Measurements from ENCODE around the gene PUS10.
A peak's percentile ranks its signal among the peaks of the same experiment; 100 is the strongest.
"Not testable (repeated sequence)": the region's sequence is repeated elsewhere in the genome, so short reads cannot be mapped to it uniquely, and the experiment has no call there.

The PUS10 gene

DNA sequence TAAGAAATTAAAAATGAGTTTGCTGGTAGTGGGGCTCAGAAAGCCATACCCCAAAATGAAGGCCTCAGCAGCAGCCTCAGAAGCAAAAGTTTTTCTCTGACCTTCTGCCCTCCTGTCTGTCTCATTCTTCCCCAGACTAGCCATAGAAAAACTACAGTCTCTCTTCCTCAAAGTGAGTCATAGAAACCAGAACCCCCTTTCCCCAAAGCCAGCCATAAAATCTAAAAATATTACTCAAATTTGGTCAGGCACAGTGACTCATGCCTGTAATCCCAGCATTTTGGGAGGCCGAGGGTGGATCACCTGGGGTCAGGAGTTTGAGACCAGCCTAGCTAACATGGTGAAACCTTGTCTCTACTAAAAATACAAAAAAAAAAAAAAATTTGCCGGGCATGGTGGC is 5.8 kb downstream of the PUS10 start:
- peak; percentile 3 for DNase-seq (ENCODE audit: low spot score)

GRCh38 chr2:61011678-61012077 is 6.4 kb downstream of the PUS10 start:
- DNase-seq (ENCODE audit: low spot score), result no peak

DNA sequence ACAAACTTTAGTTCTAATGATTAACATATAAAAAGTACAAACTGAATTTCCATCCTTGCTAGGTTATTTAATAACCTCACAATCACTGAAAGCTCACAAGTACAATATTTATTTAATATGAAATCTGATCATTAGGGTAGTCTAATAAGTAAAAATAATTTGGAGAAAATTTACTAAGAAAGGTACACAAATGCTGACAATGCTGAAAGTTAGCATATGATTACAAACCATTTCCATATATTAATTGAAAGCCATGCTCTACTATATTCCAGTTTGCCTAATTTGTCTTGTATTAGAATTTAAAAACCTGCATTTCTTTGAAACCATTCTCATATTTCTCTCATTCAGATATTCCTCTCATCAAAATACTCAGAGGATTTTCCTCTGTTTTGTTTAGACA is 8.7 kb downstream of the PUS10 start:
- no peak for DNase-seq (ENCODE audit: low spot score)

GRCh38 chr2:61006486-61007105 is 11.5 kb downstream of the PUS10 start:
- no peak for DNase-seq (ENCODE audit: low spot score)

DNA sequence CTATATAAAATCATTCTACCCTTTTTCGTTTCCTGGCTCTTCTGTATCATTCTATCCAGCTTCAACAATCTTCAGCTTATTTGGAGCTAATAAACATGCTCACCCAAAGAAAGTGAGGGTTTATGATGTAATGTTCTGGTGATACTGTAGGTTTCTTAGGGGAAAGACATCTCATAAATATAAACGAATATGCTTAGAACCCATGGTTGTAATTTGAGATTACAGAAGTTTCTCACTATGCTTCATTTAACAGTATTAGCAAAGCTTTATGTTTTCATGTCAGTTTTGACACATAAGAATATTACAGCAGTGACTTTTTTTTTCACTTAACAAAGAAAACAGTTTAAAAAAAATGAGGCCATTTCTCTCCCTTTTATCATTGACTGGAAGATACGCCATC is 12.3 kb downstream of the PUS10 start:
- no peak for DNase-seq (ENCODE audit: low spot score)

DNA sequence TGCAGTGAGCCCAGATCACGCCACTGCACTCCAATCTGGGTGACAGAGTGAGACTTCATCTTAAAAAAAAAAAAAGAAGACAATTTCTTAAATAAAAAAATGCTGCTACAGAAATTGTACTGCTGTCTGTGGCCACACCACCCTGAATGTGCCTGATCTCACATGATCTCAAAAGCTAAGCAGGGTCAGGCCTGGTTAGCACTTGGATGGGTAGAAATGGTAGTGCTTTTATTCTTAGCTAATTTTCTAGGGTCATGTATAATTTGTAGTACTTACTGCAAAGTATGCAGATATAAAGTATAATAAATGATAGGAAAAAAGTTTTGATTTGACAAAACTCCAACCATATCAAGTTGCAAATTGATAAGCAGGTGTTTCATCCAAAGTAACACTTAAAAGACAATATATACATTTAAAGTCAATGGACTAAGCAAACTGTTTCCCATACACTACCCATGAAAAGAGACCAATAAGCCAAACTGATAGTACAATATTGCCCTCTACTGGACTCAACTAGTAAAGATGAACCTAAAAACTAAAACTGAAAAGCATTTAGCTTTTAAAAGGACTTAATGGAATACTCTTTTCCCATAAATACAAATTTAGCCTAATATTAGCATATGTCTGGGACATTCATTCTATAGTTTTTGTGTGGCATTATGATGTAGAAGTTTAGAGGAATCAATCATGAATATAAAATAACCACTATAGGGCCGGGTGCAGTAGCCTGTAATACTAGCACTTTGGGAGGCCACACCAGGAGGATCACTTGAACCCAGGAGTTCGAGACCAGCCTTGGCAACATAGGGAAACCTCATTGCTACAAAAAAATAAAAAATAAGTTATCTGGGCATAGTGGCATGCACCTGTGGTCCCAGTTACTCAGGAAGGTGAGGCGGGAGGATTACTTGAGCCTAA is 19.2 kb downstream of the PUS10 start:
- peak; percentile 67 for DNase-seq (ENCODE audit: low spot score)

DNA sequence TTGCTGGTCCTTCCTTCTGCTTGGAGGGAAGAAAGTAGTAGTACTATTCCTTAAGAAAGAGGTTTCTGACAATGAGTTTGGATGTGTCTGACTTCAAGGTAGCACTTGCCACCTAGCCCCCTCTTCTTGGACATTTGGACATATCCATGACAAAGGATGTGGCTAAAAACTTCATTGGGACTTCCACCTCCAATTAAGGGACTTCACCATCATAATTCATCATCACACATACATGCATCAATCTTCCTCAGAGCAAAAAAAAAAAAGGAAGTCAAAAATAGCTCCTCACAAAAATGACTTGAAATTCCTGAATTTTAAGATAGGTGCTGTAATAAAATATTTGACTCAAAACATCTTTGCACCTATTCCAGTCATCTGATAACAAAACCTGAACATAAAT is 23.9 kb downstream of the PUS10 start:
- no peak for DNase-seq (ENCODE audit: low spot score)

GRCh38 chr2:60992985-60993392 is 25.1 kb downstream of the PUS10 start:
- DNase-seq (ENCODE audit: low spot score), result peak; percentile 59

- no peak for DNase-seq (ENCODE audit: low spot score)
Observed at GRCh38 chr2:60991644-60992043, 26.4 kb downstream of the PUS10 start.

GRCh38 chr2:60989259-60989658 is 28.8 kb downstream of the PUS10 start:
- DNase-seq (ENCODE audit: low spot score), result no peak

DNA sequence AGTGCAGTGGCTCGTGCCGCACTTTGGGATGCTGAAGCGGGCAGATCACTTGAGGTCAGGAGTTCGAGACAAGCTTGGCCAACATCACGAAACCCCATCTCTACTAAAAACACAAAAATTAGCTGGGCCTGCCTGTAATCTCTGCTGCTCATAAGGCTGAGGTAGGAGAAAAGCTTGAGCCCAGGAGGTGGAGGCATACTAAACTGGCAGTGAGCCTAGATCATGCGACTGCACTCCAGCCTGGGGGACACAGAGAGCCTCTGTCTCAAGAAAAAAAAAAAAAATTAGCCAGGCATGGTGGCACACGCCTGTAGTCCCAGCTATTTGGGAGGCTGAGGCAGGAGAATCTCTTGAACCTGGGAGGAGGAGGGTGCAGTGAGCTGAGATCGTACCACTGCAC is 30.4 kb downstream of the PUS10 start:
- DNase-seq (ENCODE audit: low spot score), result not testable (repeated sequence)

DNA sequence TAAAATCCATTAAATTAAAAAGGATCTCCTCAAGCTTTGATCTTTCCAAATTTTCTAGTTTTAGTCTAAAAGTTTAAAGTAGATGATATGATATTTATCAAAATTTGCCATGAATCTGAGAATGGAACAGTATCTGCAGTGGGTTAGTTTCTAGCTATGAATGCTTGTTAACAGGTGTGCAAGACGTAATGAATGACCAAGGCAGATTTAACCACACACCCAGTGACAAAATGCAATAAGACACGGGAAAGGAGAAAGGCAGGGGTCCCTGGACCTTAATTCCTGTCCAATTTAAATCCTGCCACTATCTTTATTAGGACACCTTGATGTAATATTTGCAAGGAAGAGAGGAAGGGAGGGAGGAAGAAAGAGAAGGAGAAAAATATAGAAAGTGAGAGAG is 31.0 kb downstream of the PUS10 start:
- no peak for DNase-seq (ENCODE audit: low spot score)

- DNase-seq (ENCODE audit: low spot score), result no peak
Observed at GRCh38 chr2:60984720-60985119, 33.3 kb downstream of the PUS10 start.

GRCh38 chr2:60982066-60982465 is 36.0 kb downstream of the PUS10 start:
- DNase-seq (ENCODE audit: low spot score), result not testable (repeated sequence)

DNA sequence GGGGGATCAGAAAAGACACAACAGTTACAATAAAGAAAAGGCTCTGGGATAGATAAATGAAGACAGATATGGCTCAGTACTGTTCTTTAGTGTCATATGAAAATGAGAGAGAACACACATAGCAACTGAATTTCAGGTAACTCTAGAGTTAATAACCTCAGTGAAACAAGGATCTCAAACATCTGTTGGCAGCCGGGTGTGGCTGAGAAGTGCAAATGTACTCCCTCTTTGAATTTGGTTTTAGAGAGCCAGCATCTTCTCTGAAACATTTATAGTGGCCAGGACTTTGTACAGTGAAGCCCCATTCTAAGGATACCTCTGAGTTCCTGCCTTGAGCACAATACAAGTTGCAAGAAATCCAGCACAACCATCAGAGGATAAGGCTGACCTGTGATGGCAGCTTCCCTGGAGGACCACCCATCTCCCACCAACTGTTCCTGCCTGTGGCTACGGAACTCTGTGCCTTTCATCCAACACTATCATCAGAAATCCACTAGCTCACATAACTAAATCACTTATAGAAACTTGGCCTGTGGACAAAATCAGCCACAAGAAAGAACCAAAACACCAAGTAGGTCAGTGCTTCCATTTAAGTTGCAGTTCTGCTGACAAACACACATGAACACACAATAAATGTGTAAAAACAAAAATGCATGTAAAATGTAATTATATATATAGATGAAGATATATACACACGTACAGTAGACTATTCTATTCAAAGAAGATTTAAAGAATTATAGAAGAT is 37.8 kb downstream of the PUS10 start:
- DNase-seq (ENCODE audit: low spot score), result no peak

- DNase-seq (ENCODE audit: low spot score), result no peak
Observed at GRCh38 chr2:60979231-60979630, 38.8 kb downstream of the PUS10 start.

- no peak for DNase-seq (ENCODE audit: low spot score)
Observed at GRCh38 chr2:60977562-60977895, 40.5 kb downstream of the PUS10 start.

- DNase-seq (ENCODE audit: low spot score), result no peak
Observed at GRCh38 chr2:60976875-60977561, 41.0 kb downstream of the PUS10 start.

DNA sequence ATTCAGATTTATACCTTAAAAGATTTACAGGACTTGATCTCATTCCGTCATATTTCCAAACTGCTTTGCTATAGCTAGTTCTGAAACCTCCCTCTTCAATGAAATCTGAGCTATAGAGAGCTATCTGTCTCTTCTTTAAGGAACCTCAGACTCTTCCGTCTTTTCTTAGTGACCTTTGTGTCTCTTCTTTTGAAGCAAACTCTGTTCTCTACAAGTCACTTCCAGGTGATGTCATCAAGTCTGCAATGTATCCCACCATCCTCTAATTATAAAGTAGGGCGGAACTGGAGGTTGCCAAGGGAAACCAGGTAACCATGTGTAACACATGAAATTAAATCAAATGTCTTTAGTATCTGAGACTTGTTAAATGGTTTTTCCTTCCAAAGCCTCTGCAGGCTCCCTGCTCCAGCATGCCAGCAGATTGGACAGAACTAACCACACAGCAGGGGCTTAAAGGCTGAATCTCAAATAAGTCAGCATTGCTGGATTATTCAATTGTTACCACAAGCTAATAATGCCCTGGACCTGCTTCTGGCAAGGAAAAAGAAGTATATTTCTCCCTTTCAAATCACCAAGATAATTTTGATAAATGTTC is 41.7 kb downstream of the PUS10 start:
- DNase-seq (ENCODE audit: low spot score), result no peak

- no peak for DNase-seq (ENCODE audit: low spot score)
Observed at GRCh38 chr2:60974652-60975051, 43.4 kb downstream of the PUS10 start.

DNA sequence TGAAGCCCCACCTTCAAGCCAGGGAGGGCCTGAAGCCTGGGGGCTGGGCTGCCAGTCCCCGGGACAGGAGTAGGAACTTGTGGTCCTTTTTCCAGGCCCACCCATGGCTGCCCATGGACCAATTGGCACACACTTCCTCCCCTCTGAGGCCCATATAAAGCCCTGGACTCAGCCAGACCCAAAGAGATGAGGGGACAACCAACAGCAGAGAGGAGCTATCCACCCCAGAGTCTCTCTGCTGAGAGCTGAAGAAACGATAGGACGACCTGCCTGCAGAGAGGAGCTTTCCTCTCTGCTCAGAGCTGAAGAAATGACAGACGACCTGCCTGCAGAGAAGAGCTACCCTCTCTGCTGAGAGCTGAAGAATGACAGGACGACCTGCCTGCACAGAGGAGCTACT is 44.4 kb downstream of the PUS10 start:
- DNase-seq (ENCODE audit: low spot score), result no peak
